ENCODE results near the gene IQGAP2.

Gene IQGAP2

GRCh38 chr5:76471987-76472334 lies 68.9 kb downstream of the IQGAP2 start:
- no peak for DNase-seq (ENCODE audit: low read depth)
- TF ChIP-seq CTCF (conservative IDR thresholded peaks at IDR 0.05; ENCODE audit: low read length), result no peak
- H3K4me3 ChIP-seq (ENCODE audit: low read length), result no peak overlapping the region

DNA sequence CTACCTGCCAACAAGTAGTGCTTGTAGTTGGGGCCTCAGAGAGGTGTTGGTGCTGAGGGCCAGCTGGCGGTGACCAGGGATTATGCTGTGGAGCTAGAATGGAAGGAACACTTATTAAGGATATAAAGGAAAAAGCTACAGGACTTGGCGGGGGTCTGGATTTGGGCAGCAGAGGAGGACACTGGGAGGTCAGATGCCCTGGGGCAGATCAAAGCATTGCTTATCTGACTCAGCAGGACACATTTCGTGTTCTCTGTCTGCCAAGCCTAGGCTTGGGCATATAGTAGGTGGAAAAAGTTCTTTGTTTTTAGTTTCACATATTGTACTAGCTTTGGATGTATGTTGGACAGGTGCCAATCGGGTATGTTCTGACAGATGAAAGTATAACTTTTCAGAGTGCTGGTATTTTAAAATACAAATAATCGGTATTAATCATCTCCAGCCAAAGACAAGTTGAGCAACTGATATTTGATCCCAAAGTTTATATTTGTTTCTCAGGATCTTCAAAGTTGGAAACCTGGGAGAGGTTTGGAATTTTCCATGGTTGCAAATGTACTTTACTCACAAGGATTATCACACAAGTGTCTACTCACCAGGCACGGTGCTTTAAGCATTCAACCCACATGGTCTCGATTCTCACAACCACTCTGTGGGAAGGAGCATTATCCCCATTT lies 69.4 kb downstream of the IQGAP2 start:
- DNase-seq (ENCODE audit: low read depth), result no peak
- no peak for TF ChIP-seq CTCF (conservative IDR thresholded peaks at IDR 0.05; ENCODE audit: low read length)
- no peak overlapping the region for H3K4me3 ChIP-seq (ENCODE audit: low read length)

DNA sequence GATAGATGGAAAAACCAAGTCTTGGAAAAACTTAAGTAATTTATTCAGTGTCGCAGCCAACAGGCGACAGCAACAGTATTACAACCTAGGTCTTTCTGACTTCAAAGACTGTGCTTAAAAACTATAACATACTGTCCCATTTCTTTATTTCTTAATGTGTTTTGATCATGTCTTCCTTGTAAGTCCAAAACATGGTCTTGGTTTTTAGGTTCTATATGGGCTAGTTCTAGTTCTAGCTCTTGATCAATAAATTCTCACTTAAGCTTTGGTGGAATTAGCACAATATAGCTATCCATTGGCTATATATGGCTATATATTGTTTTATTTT lies 69.9 kb downstream of the IQGAP2 start:
- no peak for DNase-seq (ENCODE audit: low read depth)
- H3K4me3 ChIP-seq (ENCODE audit: low read length), result no peak overlapping the region
- no peak for TF ChIP-seq CTCF (conservative IDR thresholded peaks at IDR 0.05; ENCODE audit: low read length)

DNA sequence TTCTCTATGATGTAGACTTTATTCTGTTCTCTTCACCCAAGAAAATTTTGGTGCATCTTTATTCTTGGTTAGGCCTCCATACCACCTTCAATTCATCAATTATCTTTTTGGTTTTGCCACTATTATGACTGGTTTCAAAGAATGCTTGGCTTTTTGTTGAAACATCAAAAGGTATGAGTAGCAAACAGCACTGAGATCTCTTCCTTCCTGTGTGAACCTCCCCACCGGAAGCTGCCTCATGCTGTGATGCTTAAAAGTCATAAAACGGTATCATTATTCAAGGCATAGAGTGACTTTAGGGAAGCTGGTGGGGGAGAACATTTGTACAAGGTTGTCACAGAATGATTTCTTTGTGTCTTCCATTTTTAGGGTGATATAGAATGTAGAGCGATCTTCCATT lies 70.6 kb downstream of the IQGAP2 start:
- no peak overlapping the region for H3K4me3 ChIP-seq (ENCODE audit: low read length)
- no peak for DNase-seq (ENCODE audit: low read depth)
- TF ChIP-seq CTCF (conservative IDR thresholded peaks at IDR 0.05; ENCODE audit: low read length), result no peak

GRCh38 chr5:76474377-76474776 lies 71.3 kb downstream of the IQGAP2 start:
- no peak overlapping the region for H3K4me3 ChIP-seq (ENCODE audit: low read length)
- no peak for DNase-seq (ENCODE audit: low read depth)
- TF ChIP-seq CTCF (conservative IDR thresholded peaks at IDR 0.05; ENCODE audit: low read length), result no peak

GRCh38 chr5:76475385-76475784 lies 72.3 kb downstream of the IQGAP2 start:
- no peak for DNase-seq (ENCODE audit: low read depth)
- H3K4me3 ChIP-seq (ENCODE audit: low read length), result no peak overlapping the region
- TF ChIP-seq CTCF (conservative IDR thresholded peaks at IDR 0.05; ENCODE audit: low read length), result no peak

GRCh38 chr5:76475936-76476335 lies 72.9 kb downstream of the IQGAP2 start:
- no peak for TF ChIP-seq CTCF (conservative IDR thresholded peaks at IDR 0.05; ENCODE audit: low read length)
- no peak overlapping the region for H3K4me3 ChIP-seq (ENCODE audit: low read length)
- no peak for DNase-seq (ENCODE audit: low read depth)

Data from AG10803 (cell line).